GM19193 (cell line): Measurements from ENCODE around the gene IGF2R.

ENCODE experiments used
- POLR2A ChIP-seq: IDR thresholded peaks from 4 replicates; pipeline ENCODE4 v1.6.1; 2011; ENCODE audit not compliant: insufficient read depth, insufficient read length; ENCODE audit errors: extremely low read depth

The IGF2R gene

DNA sequence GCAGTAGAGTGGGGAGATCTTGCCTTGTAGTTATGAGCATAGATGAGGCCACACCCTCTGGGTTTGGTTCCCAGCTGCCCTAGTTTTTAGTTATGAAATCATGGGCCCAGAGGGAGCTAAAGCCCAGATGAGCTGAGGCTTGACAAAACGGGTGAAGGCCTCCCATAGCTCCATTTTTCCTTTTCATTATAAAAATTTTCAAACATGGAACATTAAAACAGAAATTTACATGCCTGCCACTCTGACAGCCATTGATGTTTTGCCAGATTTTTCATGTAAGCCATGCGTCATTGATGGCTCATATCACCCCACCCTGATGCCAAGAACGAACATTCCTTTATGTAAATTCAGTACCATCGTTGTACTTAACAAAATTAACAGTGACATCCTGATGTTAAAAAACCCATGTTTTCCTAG is 67.9 kb downstream of the IGF2R start:
- no peak for TF ChIP-seq POLR2A

- TF ChIP-seq POLR2A, result no peak
These were observed 69.6 kb downstream of the IGF2R start for GRCh38 chr6:160038479-160038878.

GRCh38 chr6:160039441-160039840 is 70.6 kb downstream of the IGF2R start:
- no peak for TF ChIP-seq POLR2A

DNA sequence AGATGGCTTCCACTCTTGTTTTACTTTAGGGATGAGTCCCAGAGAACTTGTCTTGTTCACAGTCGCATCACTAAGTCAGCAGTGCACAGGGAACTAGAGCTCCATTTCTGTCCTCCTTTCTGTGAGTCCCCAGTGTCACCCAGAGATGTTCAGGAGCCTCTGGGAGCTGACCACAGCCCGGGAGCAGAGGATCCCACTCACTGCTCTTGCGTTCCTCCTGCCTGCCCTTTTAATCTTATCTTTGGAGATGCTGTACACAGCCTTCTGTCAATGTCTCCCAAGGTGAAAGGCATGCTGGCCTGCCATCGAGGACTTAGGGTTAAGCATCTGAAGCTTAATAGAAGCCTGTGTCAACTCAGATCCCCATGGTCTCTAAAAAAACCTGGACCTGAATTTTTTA is 71.2 kb downstream of the IGF2R start:
- no peak for TF ChIP-seq POLR2A

GRCh38 chr6:160040527-160041264 is 71.8 kb downstream of the IGF2R start:
- no peak for TF ChIP-seq POLR2A

- TF ChIP-seq POLR2A, result no peak
These were observed 72.7 kb downstream of the IGF2R start for GRCh38 chr6:160041608-160042007.

DNA sequence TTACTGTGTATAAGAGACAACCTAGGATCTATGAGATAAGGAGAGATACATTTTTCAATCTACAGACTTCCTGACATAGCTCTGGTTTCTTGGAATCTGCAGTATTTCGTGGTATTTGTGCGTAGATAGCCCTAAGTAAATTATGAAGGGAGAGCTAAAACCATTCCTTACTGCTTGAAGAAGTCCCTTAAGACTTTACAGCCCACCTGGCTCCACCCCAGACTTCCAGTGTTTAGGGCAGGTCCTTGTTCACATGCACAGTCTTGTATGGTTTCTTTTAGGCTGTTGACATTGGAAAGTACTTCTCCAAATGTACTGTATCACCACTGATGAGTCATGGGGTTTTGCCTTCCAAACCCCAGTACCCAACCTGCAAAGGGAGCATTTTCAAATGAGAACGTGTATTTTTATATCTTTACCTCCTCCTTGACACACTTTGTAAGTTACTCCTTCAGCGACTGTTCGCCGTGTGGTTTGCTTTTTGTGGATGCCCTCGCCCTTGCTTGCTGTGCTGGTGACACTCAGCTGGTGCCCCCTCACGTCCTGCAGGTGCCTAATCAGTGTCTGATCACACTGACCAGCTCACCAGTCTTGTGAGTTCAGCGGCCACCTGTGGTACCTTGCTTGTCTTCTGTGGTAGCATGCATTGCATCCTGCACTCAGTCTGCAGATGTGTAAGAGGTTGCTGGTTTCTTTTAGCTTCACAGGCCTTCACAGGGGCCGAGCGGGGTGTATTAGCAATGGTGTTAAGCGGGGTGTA is 73.3 kb downstream of the IGF2R start:
- TF ChIP-seq POLR2A, result no peak

- no peak for TF ChIP-seq POLR2A
These were observed 74.0 kb downstream of the IGF2R start for GRCh38 chr6:160042788-160043301.

DNA sequence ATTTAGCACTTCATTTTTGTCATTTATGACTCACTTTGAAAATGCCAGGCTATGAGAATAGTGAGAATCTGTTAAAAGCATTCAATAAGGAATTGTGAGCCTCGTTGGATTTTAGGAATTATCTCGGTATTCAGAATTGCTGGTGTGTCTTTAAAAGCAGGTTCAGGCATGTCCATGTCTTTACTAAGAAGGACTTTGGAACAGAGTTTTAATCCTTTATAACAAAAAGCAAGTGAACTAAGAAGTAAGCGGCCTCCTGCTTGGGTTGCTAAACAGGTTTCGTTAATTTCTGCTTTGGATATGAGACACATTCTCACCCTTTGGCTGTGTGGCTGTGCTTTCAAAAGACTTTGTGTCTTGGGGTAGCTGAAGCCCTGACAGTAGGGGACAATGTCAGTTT is 74.9 kb downstream of the IGF2R start:
- TF ChIP-seq POLR2A, result no peak

GRCh38 chr6:160044687-160045086 is 75.8 kb downstream of the IGF2R start:
- no peak for TF ChIP-seq POLR2A

GRCh38 chr6:160048471-160048870 is 79.6 kb downstream of the IGF2R start:
- TF ChIP-seq POLR2A, result no peak

- no peak for TF ChIP-seq POLR2A
These were observed 80.5 kb downstream of the IGF2R start for GRCh38 chr6:160049346-160049745.

DNA sequence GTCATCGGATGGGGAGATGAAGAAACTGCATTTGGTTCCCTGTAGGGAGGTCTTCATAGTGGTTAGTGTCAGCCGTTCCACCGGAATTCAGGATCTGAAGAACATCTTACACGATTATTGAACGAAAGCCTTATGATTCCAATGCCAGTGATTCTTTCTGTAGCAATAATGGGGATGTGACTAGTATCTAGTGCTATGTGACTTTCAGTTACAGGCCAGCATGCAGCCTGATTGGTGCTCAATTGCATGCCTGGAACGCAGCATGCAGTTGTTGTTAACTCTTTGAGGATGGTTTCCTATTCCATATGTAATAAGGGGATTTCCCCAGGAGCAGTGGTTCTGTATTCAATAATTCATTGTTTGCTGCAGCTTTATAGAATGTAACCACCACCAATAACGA is 81.1 kb downstream of the IGF2R start:
- no peak for TF ChIP-seq POLR2A

GRCh38 chr6:160051390-160051789 is 82.5 kb downstream of the IGF2R start:
- TF ChIP-seq POLR2A, result no peak

- TF ChIP-seq POLR2A, result no peak
These were observed 85.4 kb downstream of the IGF2R start for GRCh38 chr6:160054271-160054670.

DNA sequence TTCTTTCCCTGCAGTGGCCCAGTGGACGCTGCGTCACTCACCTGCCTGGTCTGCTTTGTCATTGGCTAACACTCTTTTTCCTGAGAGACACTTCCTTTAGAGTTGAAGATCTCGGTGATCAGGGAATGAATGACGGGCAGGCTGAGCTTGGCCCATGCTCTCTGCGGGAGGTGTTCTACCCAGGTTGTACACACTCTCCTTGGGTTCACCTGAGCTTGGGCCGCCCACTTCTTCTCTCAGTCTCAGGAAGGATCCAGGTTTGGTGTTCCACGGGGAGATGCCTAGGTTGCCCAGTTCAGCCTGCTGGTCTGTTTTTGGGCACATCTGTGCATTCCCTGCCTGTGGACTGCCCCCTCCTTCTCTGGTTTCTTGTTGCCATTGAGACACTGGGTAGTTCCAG is 86.0 kb downstream of the IGF2R start:
- no peak for TF ChIP-seq POLR2A

- TF ChIP-seq POLR2A, result no peak
These were observed 86.5 kb downstream of the IGF2R start for GRCh38 chr6:160055378-160055777.

- no peak for TF ChIP-seq POLR2A
These were observed 86.9 kb downstream of the IGF2R start for GRCh38 chr6:160055813-160056212.
